ENCODE results near the gene GRIA4.

DNA sequence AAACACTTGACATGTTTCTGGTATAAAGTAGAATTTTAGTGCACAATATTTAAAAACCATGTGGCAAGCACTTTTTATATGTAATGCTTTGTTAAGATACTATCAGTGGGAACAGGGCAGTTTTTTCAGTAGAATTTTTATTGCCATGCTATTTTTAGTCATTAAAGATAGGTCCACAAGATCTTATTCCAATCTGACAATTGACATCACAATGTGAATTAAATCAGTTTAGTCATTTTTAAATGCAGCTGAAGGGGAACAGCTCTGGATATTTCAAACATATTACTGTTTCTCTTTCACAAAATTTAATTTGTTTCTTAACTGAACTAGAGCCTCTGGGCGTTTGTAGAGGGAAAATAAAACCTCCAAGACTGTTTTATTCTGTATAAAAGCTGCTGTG lies 218.0 kb downstream of the GRIA4 start:
- TF ChIP-seq, protein P1, sequence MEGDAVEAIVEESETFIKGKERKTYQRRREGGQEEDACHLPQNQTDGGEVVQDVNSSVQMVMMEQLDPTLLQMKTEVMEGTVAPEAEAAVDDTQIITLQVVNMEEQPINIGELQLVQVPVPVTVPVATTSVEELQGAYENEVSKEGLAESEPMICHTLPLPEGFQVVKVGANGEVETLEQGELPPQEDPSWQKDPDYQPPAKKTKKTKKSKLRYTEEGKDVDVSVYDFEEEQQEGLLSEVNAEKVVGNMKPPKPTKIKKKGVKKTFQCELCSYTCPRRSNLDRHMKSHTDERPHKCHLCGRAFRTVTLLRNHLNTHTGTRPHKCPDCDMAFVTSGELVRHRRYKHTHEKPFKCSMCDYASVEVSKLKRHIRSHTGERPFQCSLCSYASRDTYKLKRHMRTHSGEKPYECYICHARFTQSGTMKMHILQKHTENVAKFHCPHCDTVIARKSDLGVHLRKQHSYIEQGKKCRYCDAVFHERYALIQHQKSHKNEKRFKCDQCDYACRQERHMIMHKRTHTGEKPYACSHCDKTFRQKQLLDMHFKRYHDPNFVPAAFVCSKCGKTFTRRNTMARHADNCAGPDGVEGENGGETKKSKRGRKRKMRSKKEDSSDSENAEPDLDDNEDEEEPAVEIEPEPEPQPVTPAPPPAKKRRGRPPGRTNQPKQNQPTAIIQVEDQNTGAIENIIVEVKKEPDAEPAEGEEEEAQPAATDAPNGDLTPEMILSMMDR (conservative IDR thresholded peaks at IDR 0.05; ENCODE audit: low read length) = no peak
- no peak for TF ChIP-seq EZH2phosphoT487 (IDR thresholded peaks at IDR 0.05; ENCODE audit: borderline replicate concordance)

Measured in Loucy (cell line).